PC-9 (cell line): ENCODE results near the gene SLC7A10. TPM values are rescaled to one million over a fixed set of nuclear protein-coding genes. Genes with fewer than 3 reads are reported as not detected.

Experiments used
- BruUV-seq: library from RNA; stranded (reverse); fragments of 400-500 nt; replicated peaks from 2 replicates; lab custom pipeline; 2021; lab: Mats Ljungman, UMichigan
- CTCF ChIA-PET: fragments of 300-600 bp; sonication (Branson Sonifier 250); formaldehyde crosslinking; loops from one replicate; lab custom pipeline; 2022; ENCODE audit warnings: antibody characterized with exemption; lab: Charles Lee
- POLR2A ChIA-PET: fragments of 300-600 bp; sonication (Branson Sonifier 250); formaldehyde crosslinking; loops from one replicate; lab custom pipeline; 2022; ENCODE audit warnings: antibody characterized with exemption; ENCODE audit not compliant: unreplicated experiment; lab: Charles Lee
- DNase-seq, 2 experiments: peaks; one replicate each; pipeline versions ENCODE4 v3.0.0 to v3.0.0-alpha.2; 2015 to 2022; ENCODE audit warnings: mixed read lengths in 1 of 2
- H2AFZ ChIP-seq: fragments of 200-600 bp; sonication (generic); 2 replicates; pipeline ENCODE4 v1.8.1; 2017; ENCODE audit warnings: antibody characterized with exemption
- H3F3A ChIP-seq: fragments of 200-600 bp; sonication (generic); 2 replicates; pipeline ENCODE4 v1.8.1; 2017; ENCODE audit warnings: antibody characterized with exemption, mild to moderate bottlenecking, low read depth; ENCODE audit not compliant: insufficient read depth
- H3K27ac ChIP-seq: fragments of 200-600 bp; sonication (generic); 2 replicates; pipeline ENCODE4 v1.6.1; 2016; ENCODE audit warnings: mixed run types
- H3K27me3 ChIP-seq: fragments of 200-600 bp; sonication (generic); 2 replicates; pipeline ENCODE4 v1.6.1; 2016; ENCODE audit warnings: low read depth, mixed run types; ENCODE audit not compliant: insufficient read depth
- H3K36me3 ChIP-seq: fragments of 200-600 bp; sonication (generic); 2 replicates; pipeline ENCODE4 v1.6.1; 2016; ENCODE audit warnings: low read depth, mixed run types
- H3K4me1 ChIP-seq: fragments of 200-600 bp; sonication (generic); replicated peaks from 2 replicates; pipeline ENCODE4 v1.6.1; 2016; ENCODE audit warnings: mixed run types; ENCODE audit not compliant: insufficient read depth
- H3K4me2 ChIP-seq: fragments of 200-600 bp; sonication (generic); 2 replicates; pipeline ENCODE4 v1.6.1; 2017; ENCODE audit warnings: mixed run types
- H3K4me3 ChIP-seq: fragments of 200-600 bp; sonication (generic); 2 replicates; pipeline ENCODE4 v1.6.1; 2016; ENCODE audit warnings: mixed run types
- H3K79me2 ChIP-seq: fragments of 200-600 bp; sonication (generic); 2 replicates; pipeline ENCODE4 v1.6.1; 2017; ENCODE audit warnings: low read depth, mixed run types
- H3K9me2 ChIP-seq: fragments of 200-600 bp; sonication (generic); 2 replicates; pipeline ENCODE4 v1.8.1; 2017; ENCODE audit warnings: mild to moderate bottlenecking; ENCODE audit not compliant: insufficient read depth
- H3K9me3 ChIP-seq: fragments of 200-600 bp; sonication (generic); 2 replicates; pipeline ENCODE4 v1.8.1; 2016; ENCODE audit warnings: low read depth; ENCODE audit not compliant: insufficient read depth
- H4K20me1 ChIP-seq: fragments of 200-600 bp; sonication (generic); 2 replicates; pipeline ENCODE4 v1.8.1; 2017; ENCODE audit not compliant: insufficient read depth
- EZH2 ChIP-seq: fragments of 200-600 bp; sonication (generic); IDR thresholded peaks from 2 replicates; pipeline ENCODE4 v1.8.0; 2017; ENCODE audit warnings: antibody characterized with exemption, low read depth
- intact Hi-C: fragments of 100-400 bp; cut with micrococcal nuclease; formaldehyde crosslinking; loops from one replicate; pipeline ENCODE4 v1.10.0; 2022; ENCODE audit not compliant: unreplicated experiment
- total RNA-seq: library from RNA; stranded (reverse); gene quantifications from 2 replicates; pipeline ENCODE4 v1.2.3, GENCODE V29; 2021
- TF ChIP-seq, protein P1 (sequence below): fragments of 200-600 bp; sonication (generic); conservative IDR thresholded peaks from 2 replicates; pipeline ENCODE4 v1.6.1; 2017; ENCODE audit warnings: mixed run types, antibody characterized with exemption, mild to moderate bottlenecking, moderate library complexity

Gene SLC7A10
- total RNA-seq, 1 experiment from 2014 or later = not detected

DNA sequence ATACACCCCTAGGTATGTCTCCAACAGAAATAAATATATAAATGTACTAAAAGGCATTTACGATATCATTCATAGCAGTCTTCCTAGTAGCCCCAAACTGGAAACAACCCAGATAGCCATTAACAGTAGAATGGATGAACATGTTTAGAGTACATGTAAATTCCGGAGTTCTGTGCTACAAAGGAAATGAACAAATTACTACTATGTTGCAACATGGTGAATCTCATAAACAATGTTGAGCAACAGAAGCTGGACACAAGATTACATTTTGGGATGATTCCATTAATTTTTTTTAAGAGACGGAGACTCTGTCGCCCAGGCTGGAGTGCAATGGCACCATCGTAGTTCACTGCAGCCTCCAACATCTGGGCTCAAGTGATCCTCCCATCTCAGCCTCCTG is 5.9 kb upstream of the SLC7A10 start:
- Histone ChIP-seq H2AFZ (no peak overlapping the region), H3K4me3 (no peak overlapping the region), H3K27me3 (peaks cover 50% of the 10 kb centered on the region), H3K9me2 (no peaks in the 10 kb centered on the region), H3K9me3 (peaks cover 2% of the 10 kb centered on the region; the same call in 1 of the 2 replicates), H3K79me2 (no peaks in the 10 kb centered on the region), H3K36me3 (no peaks in the 10 kb centered on the region), H3K4me2 (no peak overlapping the region), H4K20me1 (no peaks in the 10 kb centered on the region), H3K4me1 (no peaks in the 10 kb centered on the region), H3F3A (no peaks in the 10 kb centered on the region), H3K27ac (no peak overlapping the region)
- DNase-seq = no peak
- no peak for TF ChIP-seq EZH2
- TF ChIP-seq, protein P1, sequence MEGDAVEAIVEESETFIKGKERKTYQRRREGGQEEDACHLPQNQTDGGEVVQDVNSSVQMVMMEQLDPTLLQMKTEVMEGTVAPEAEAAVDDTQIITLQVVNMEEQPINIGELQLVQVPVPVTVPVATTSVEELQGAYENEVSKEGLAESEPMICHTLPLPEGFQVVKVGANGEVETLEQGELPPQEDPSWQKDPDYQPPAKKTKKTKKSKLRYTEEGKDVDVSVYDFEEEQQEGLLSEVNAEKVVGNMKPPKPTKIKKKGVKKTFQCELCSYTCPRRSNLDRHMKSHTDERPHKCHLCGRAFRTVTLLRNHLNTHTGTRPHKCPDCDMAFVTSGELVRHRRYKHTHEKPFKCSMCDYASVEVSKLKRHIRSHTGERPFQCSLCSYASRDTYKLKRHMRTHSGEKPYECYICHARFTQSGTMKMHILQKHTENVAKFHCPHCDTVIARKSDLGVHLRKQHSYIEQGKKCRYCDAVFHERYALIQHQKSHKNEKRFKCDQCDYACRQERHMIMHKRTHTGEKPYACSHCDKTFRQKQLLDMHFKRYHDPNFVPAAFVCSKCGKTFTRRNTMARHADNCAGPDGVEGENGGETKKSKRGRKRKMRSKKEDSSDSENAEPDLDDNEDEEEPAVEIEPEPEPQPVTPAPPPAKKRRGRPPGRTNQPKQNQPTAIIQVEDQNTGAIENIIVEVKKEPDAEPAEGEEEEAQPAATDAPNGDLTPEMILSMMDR = no peak
- CTCF ChIA-PET = no interaction called here
- intact Hi-C loops = no loop called here
- no TSS peak for BruUV-seq
- POLR2A ChIA-PET = no interaction called here

DNA sequence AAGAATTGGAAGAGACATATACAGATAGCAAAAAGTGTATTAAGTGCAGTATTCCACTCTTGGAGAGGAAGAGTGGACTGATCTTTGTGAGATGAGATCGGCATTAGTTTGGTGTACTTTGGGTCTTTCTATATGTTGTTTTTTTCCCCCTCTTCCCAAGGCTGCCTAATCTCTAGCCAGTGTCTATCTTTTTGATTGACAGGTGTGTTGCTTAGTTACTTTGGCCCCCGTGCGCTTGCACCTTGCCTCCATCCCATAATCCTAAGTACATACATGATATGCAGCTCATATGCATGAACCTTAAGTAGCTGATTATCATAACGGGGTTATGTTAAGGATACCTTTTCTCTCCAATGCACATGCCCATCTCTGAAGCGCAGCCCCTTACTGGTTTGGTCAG is 4.3 kb upstream of the SLC7A10 start:
- H3K9me3 ChIP-seq = peaks cover 2% of the 10 kb centered on the region; the same call in 1 of the 2 replicates
- H3K4me1 ChIP-seq = no peaks in the 10 kb centered on the region
- no peak overlapping the region for H3K4me2 ChIP-seq
- no peak for DNase-seq
- H3K9me2 ChIP-seq = no peaks in the 10 kb centered on the region
- H3K36me3 ChIP-seq = no peaks in the 10 kb centered on the region
- H2AFZ ChIP-seq = no peak overlapping the region
- no peaks in the 10 kb centered on the region for H3F3A ChIP-seq
- intact Hi-C loops = no loop called here
- TF ChIP-seq EZH2 = no peak
- TF ChIP-seq, protein P1 = no peak
- ChIA-PET POLR2A (no interaction called here), CTCF (no interaction called here)
- H3K27ac ChIP-seq = no peak overlapping the region
- BruUV-seq = no TSS peak
- H3K79me2 ChIP-seq = no peaks in the 10 kb centered on the region
- H4K20me1 ChIP-seq = no peaks in the 10 kb centered on the region
- H3K4me3 ChIP-seq = no peak overlapping the region
- H3K27me3 ChIP-seq = peaks cover 50% of the 10 kb centered on the region

DNA sequence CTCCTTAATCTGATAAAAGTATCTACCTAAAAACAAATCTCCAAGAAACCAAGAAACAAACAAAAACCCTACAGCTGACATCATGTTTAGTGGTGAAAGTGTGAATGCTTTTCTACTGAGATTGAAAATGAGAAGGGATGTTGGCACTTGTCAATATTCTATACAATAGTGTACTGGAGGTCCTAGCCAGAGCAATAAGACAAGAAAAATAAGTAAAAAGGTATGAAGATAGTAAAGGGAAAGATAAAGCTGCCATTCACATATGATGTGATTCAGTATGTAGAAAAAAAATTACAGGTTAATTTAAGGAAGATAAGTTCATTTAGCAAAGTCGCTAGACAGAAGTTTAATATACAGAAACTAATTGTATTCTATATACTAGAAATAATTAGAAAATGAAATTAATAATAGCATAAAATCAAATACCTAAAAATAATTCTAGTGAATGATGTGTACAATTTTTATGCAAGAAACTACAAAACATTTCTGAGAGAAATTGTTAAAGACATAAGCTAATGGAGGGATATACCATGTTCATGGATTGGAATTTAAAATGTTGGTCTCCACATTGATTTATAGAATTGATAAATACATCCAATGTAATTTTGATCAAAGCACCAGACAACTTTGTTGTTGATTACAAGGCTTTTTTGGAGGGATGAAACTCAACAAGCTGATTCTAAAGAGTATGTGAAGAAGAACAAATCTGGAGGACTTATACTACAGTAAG is 2.4 kb upstream of the SLC7A10 start:
- no TSS peak for BruUV-seq

More for the DNA sequence above, 2.4 kb upstream of the SLC7A10 start:
- ChIA-PET POLR2A (no interaction called here), CTCF (no interaction called here)
- H3F3A ChIP-seq = no peaks in the 10 kb centered on the region
- peaks cover 65% of the 10 kb centered on the region for H3K27me3 ChIP-seq
- no peak overlapping the region for H3K4me3 ChIP-seq
- H3K27ac ChIP-seq = no peak overlapping the region
- H3K9me2 ChIP-seq = no peaks in the 10 kb centered on the region
- H3K79me2 ChIP-seq = no peaks in the 10 kb centered on the region
- no peak overlapping the region for H3K4me2 ChIP-seq
- intact Hi-C loops = no loop called here
- H4K20me1 ChIP-seq = no peaks in the 10 kb centered on the region
- H2AFZ ChIP-seq = no peak overlapping the region
- H3K9me3 ChIP-seq = peaks cover 2% of the 10 kb centered on the region; the same call in 1 of the 2 replicates
- H3K4me1 ChIP-seq = no peaks in the 10 kb centered on the region
- TF ChIP-seq EZH2 = no peak
- TF ChIP-seq, protein P1 = no peak
- no peaks in the 10 kb centered on the region for H3K36me3 ChIP-seq
- no peak for DNase-seq
